ENCODE results near the gene SQSTM1.

Gene SQSTM1

GRCh38 chr5:179806250-179807048 is 14.3 kb upstream of the SQSTM1 start, which contains the start of gene MGAT4B:
Gene MGAT4B, minus strand, starts transcription at chr5:179806866. Its CDS starts 283 bp downstream, at chr5:179806583.
- peak; percentile 92 for DNase-seq (ENCODE audit: low spot score)

- DNase-seq (ENCODE audit: low spot score): no peak
These were observed 8.4 kb upstream of the SQSTM1 start for GRCh38 chr5:179812135-179812825.

GRCh38 chr5:179812997-179813607 is 7.6 kb upstream of the SQSTM1 start:
- no peak for DNase-seq (ENCODE audit: low spot score)

- DNase-seq (ENCODE audit: low spot score): no peak
These were observed 6.6 kb upstream of the SQSTM1 start for GRCh38 chr5:179814090-179814489.

- no peak for DNase-seq (ENCODE audit: low spot score)
These were observed 5.0 kb upstream of the SQSTM1 start for GRCh38 chr5:179815491-179816249.

- DNase-seq (ENCODE audit: low spot score): no peak
These were observed 4.3 kb upstream of the SQSTM1 start for GRCh38 chr5:179816401-179816795.

GRCh38 chr5:179816796-179817469 is 3.8 kb upstream of the SQSTM1 start:
- DNase-seq (ENCODE audit: low spot score): no peak

GRCh38 chr5:179817470-179817840 is 3.2 kb upstream of the SQSTM1 start:
- DNase-seq (ENCODE audit: low spot score): no peak

- no peak for DNase-seq (ENCODE audit: low spot score)
These were observed 2.6 kb upstream of the SQSTM1 start for GRCh38 chr5:179817890-179818745.

GRCh38 chr5:179818746-179819295 is 1.9 kb upstream of the SQSTM1 start:
- DNase-seq (ENCODE audit: low spot score): peak; percentile 71

- DNase-seq (ENCODE audit: low spot score): peak; percentile 60
These were observed 1.2 kb upstream of the SQSTM1 start for GRCh38 chr5:179819296-179820126.

GRCh38 chr5:179820127-179820482 is 600 bp upstream of the SQSTM1 start:
- no peak for DNase-seq (ENCODE audit: low spot score)

- DNase-seq (ENCODE audit: low spot score): peak; percentile 90
These were observed 773 bp downstream of the SQSTM1 start for GRCh38 chr5:179821298-179822058.

- no peak for DNase-seq (ENCODE audit: low spot score)
These were observed 1.3 kb downstream of the SQSTM1 start for GRCh38 chr5:179822059-179822432.

GRCh38 chr5:179822444-179822990 is 1.8 kb downstream of the SQSTM1 start:
- no peak for DNase-seq (ENCODE audit: low spot score)

- no peak for DNase-seq (ENCODE audit: low spot score)
These were observed 3.4 kb downstream of the SQSTM1 start for GRCh38 chr5:179823937-179824744.

GRCh38 chr5:179824745-179825112 is 4.0 kb downstream of the SQSTM1 start:
- no peak for DNase-seq (ENCODE audit: low spot score)
